Calu3 (cell line): Measurements from ENCODE around the gene CYP2W1. TPM values are rescaled to one million over a fixed set of nuclear protein-coding genes. Genes with fewer than 3 reads are reported as not detected.

Experiments used
- Bru-seq: library from RNA; stranded (reverse); fragments of 400-500 nt; gene quantifications from one replicate; lab custom pipeline; 2021; lab: Mats Ljungman, UMichigan
- BruChase-seq, 2 experiments: library from RNA; stranded (reverse); fragments of 400-500 nt; gene quantifications; one replicate each; lab custom pipeline; 2021; lab: Mats Ljungman, UMichigan
- BruUV-seq: library from RNA; stranded (reverse); fragments of 400-500 nt; replicated peaks from 2 replicates; lab custom pipeline; 2021; lab: Mats Ljungman, UMichigan
- CTCF ChIA-PET: fragments of 300-600 bp; sonication (Branson Sonifier 250); formaldehyde crosslinking; loops from one replicate; lab custom pipeline; 2022; ENCODE audit warnings: antibody characterized with exemption; lab: Charles Lee
- DNase-seq: peaks from one replicate; pipeline ENCODE4 v3.0.0; 2022
- H3K27ac Mint-ChIP-seq: one replicate; pipeline ENCODE4 v1.8.0; 2022; ENCODE audit warnings: mixed read lengths; ENCODE audit not compliant: unreplicated experiment
- H3K27me3 Mint-ChIP-seq: one replicate; pipeline ENCODE4 v1.8.0; 2022; ENCODE audit warnings: mixed read lengths; ENCODE audit not compliant: unreplicated experiment
- H3K36me3 Mint-ChIP-seq: one replicate; pipeline ENCODE4 v1.8.0; 2022; ENCODE audit warnings: mild to moderate bottlenecking, moderate library complexity, mixed read lengths; ENCODE audit not compliant: insufficient read depth, unreplicated experiment
- H3K4me1 Mint-ChIP-seq: one replicate; pipeline ENCODE4 v1.8.0; 2022; ENCODE audit warnings: mild to moderate bottlenecking, low read depth, mixed read lengths; ENCODE audit not compliant: unreplicated experiment
- H3K4me3 Mint-ChIP-seq: one replicate; pipeline ENCODE4 v1.8.0; 2022; ENCODE audit warnings: mild to moderate bottlenecking, low read depth, moderate library complexity, mixed read lengths; ENCODE audit not compliant: unreplicated experiment
- H3K9me3 Mint-ChIP-seq: one replicate; pipeline ENCODE4 v1.8.0; 2022; ENCODE audit warnings: low read depth, mixed read lengths; ENCODE audit not compliant: unreplicated experiment
- intact Hi-C: fragments of 100-400 bp; cut with micrococcal nuclease; formaldehyde crosslinking; loops from one replicate; pipeline ENCODE4 v1.10.0; 2022; ENCODE audit not compliant: unreplicated experiment
- long read RNA-seq: library from polyadenylated mRNA; stranded (forward); transcript quantifications from one replicate; pipeline ENCODE4 v2.0.0, GENCODE V29; 2022
- total RNA-seq: library from RNA; stranded (reverse); gene quantifications from 2 replicates; pipeline ENCODE4 v1.2.3, GENCODE V29; 2022
- TF ChIP-seq, protein P1 (sequence below): fragments of 200-600 bp; IDR thresholded peaks from one replicate; pipeline ENCODE4 v1.8.0; 2022; ENCODE audit warnings: antibody characterized with exemption; ENCODE audit not compliant: unreplicated experiment

Gene CYP2W1, protein sequence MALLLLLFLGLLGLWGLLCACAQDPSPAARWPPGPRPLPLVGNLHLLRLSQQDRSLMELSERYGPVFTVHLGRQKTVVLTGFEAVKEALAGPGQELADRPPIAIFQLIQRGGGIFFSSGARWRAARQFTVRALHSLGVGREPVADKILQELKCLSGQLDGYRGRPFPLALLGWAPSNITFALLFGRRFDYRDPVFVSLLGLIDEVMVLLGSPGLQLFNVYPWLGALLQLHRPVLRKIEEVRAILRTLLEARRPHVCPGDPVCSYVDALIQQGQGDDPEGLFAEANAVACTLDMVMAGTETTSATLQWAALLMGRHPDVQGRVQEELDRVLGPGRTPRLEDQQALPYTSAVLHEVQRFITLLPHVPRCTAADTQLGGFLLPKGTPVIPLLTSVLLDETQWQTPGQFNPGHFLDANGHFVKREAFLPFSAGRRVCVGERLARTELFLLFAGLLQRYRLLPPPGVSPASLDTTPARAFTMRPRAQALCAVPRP
- total RNA-seq (0.71 and 1.3 TPM in 2 replicates), Bru-seq, nascent RNA (percentile 21 among the genes with signal in this experiment), BruChase-seq, experiment 1, labeled RNA remaining after a 6-hour chase (percentile 16 among the genes with signal in this experiment), BruChase-seq, experiment 2, labeled RNA remaining after a 2-hour chase (percentile 16 among the genes with signal in this experiment)
- long read RNA-seq, partial matches to known transcripts: 0 of 1 reads
- long read RNA-seq, other reads (novel, unspliced or antisense): 0 of 1 reads

- CTCF ChIA-PET: interaction anchor here (1.1 kb wide), 1 partner anchor 82 kb away, joined by 3 read pairs; no protein-coding TSS in a partner anchor
- Mint-ChIP-seq H3K27ac (no peak within 1 kb of the TSS), H3K36me3 (peaks cover 24% of the 10 kb centered on the region), H3K4me3 (no peak within 1 kb of the TSS), H3K27me3 (no peaks in the 10 kb centered on the region), H3K4me1 (peaks cover 25% of the 10 kb centered on the region), H3K9me3 (no peaks in the 10 kb centered on the region)
- TF ChIP-seq, protein P1, sequence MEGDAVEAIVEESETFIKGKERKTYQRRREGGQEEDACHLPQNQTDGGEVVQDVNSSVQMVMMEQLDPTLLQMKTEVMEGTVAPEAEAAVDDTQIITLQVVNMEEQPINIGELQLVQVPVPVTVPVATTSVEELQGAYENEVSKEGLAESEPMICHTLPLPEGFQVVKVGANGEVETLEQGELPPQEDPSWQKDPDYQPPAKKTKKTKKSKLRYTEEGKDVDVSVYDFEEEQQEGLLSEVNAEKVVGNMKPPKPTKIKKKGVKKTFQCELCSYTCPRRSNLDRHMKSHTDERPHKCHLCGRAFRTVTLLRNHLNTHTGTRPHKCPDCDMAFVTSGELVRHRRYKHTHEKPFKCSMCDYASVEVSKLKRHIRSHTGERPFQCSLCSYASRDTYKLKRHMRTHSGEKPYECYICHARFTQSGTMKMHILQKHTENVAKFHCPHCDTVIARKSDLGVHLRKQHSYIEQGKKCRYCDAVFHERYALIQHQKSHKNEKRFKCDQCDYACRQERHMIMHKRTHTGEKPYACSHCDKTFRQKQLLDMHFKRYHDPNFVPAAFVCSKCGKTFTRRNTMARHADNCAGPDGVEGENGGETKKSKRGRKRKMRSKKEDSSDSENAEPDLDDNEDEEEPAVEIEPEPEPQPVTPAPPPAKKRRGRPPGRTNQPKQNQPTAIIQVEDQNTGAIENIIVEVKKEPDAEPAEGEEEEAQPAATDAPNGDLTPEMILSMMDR: no peak
- no TSS peak for BruUV-seq
- DNase-seq: no peak
- intact Hi-C loops: no loop called here
Measured at GRCh38 chr7:983004-983615, at the start of gene CYP2W1. CYP2W1 (plus strand) TSS chr7:983181; CDS start chr7:983212, 31 bp downstream.

DNA sequence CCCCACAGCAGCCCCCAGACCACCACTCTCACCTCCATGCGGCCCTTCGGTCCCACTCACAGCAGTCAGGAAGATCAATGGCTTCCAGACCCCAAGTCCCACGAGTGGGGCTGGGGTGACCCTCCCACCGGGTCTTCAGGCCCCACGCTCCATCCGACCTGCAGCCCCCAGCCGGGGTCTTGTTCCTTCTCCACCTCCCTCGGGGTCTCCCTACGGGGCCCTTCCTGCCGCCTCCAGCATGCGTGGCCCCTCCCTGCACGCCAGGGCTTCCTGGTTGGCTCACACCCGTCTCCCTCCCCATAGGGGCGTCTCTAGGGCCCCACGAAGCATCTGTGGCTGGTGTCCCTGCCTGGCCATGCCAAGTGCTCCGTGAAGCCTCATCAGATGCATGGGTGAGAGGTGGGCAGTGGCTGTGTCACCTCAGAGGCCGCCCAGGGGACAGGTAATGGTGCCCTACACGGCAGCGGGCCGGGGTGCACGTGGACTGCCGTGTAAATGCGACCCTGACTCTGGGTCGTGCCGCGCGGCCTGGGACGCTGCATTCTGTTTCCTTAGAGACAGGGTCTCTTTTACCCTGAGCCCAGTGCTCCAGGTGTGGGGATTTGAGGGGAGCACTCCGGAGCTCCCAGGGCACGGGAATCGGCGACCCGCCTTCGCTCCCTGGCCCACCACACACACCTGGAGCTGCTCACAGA lies 48.4 kb upstream of the CYP2W1 start:
- peaks cover 30% of the 10 kb centered on the region for H3K4me1 Mint-ChIP-seq
- no peaks in the 10 kb centered on the region for H3K9me3 Mint-ChIP-seq
- no peak for DNase-seq
- peak overlapping the region; percentile 36 for H3K4me3 Mint-ChIP-seq
- TF ChIP-seq, protein P1: no peak
- intact Hi-C loops: no loop called here
- no TSS peak for BruUV-seq
- H3K27me3 Mint-ChIP-seq: no peaks in the 10 kb centered on the region
- CTCF ChIA-PET: no interaction called here
- H3K27ac Mint-ChIP-seq: no peak overlapping the region
- H3K36me3 Mint-ChIP-seq: peaks cover 83% of the 10 kb centered on the region

- no TSS peak for BruUV-seq
- peaks cover 83% of the 10 kb centered on the region for H3K36me3 Mint-ChIP-seq
- TF ChIP-seq, protein P1: no peak
- peak overlapping the region; percentile 96 for H3K27ac Mint-ChIP-seq
- intact Hi-C loops: no loop called here
- peak overlapping the region; percentile 62 for H3K4me3 Mint-ChIP-seq
- H3K27me3 Mint-ChIP-seq: no peaks in the 10 kb centered on the region
- no peak for DNase-seq
- peaks cover 31% of the 10 kb centered on the region for H3K4me1 Mint-ChIP-seq
- H3K9me3 Mint-ChIP-seq: peaks cover 2% of the 10 kb centered on the region
- CTCF ChIA-PET: no interaction called here
Measured at GRCh38 chr7:935164-935873, 47.7 kb upstream of the CYP2W1 start.
